ENCODE measurements around the gene GEMIN7.

DNA sequence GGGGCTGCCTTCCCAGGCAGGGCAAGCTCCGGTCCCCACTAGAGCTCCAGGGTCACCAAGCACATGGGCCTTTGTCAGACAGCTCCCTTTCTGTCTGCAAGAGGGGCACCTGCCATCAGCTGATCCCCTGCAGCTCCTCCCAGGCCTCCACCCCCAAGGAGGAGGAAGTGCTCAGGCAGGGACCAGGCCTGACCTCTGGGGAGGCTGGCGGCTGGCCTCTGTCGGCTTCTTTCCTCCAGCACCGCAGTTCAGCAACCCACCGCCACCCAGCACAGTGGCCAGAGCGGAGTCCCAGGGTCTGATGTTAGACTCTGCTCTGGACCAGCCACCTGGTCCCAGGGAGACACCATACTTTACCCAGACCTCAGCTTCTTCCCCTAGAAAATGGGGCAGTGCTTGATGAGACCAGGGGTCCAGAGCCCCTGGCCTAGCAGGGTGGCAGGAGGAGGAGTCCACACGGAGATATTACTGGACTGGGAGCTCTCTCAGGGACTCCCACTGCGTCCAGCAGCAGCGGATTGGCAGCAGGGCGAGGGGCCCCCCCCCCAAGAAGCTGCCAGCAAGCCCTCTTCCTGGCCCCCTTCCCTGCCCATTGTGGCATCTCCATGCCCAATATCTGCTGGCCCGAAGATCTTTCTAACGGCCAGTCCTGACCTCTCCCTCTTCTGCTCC, 57.6 kb downstream of the GEMIN7 start:
- TF ChIP-seq, protein P1, sequence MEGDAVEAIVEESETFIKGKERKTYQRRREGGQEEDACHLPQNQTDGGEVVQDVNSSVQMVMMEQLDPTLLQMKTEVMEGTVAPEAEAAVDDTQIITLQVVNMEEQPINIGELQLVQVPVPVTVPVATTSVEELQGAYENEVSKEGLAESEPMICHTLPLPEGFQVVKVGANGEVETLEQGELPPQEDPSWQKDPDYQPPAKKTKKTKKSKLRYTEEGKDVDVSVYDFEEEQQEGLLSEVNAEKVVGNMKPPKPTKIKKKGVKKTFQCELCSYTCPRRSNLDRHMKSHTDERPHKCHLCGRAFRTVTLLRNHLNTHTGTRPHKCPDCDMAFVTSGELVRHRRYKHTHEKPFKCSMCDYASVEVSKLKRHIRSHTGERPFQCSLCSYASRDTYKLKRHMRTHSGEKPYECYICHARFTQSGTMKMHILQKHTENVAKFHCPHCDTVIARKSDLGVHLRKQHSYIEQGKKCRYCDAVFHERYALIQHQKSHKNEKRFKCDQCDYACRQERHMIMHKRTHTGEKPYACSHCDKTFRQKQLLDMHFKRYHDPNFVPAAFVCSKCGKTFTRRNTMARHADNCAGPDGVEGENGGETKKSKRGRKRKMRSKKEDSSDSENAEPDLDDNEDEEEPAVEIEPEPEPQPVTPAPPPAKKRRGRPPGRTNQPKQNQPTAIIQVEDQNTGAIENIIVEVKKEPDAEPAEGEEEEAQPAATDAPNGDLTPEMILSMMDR (IDR thresholded peaks at IDR 0.05; ENCODE audit: low read length) = no peak
- TF ChIP-seq EZH2 (IDR thresholded peaks at IDR 0.05; ENCODE audit: borderline replicate concordance, low read length) = no peak

Measured in OCI-LY1 (cell line).